Measurements from ENCODE around the gene DPYSL5. TPM values are rescaled to one million over a fixed set of nuclear protein-coding genes. Genes with fewer than 3 reads are reported as not detected.
"Not testable (repeated sequence)": the region's sequence is repeated elsewhere in the genome, so short reads cannot be mapped to it uniquely, and the experiment has no call there.

Gene DPYSL5
- total and polyA plus RNA-seq, 2 of the 8 experiments (the other 6 are each of a cell fraction or from before 2014, with no cell fraction given), result 11.9 to 16.4 TPM

DNA sequence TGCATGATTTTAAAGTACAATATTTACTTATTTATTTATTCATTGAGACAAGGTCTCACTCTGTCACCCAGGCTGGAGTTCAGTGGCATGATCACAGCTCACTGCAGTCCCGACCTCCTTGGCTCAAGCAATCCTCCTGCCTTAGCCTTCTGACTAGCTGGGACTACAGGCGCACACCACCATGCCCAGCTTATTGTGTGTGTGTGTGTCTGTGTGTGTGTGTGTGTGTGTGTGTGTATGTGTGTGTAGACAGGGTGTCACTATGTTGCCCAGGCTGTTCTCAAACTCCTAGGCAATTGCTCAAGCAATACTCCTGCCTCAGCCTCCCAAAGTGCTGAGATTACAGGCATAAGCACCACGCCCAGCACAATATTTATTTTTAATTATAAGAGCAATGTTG, 34.3 kb downstream of the DPYSL5 start:
- H2AFZ ChIP-seq (ENCODE audit: low read length); H3K4me3 ChIP-seq (ENCODE audit: extremely low read depth in 1 of 4, insufficient read depth in 2 of 4, low read depth in 3 of 4, low read length in 4 of 4); H2BK12ac ChIP-seq (ENCODE audit: low read depth, low read length); H3K9me3 ChIP-seq (ENCODE audit: insufficient read depth in 2 of 2, low read depth in 1 of 2, low read length in 1 of 2); H3K27me3 ChIP-seq (replicated peaks in 1 of 4; ENCODE audit: control insufficient read depth in 3 of 4, extremely low read depth in 1 of 4, insufficient read depth in 3 of 4, low read length in 3 of 4); H2BK120ac ChIP-seq (replicated peaks; ENCODE audit: low read depth, low read length); H3K79me1 ChIP-seq (ENCODE audit: low read depth, low read length); H3K4me1 ChIP-seq (replicated peaks in 1 of 4; ENCODE audit: control insufficient read depth in 3 of 4, insufficient read depth in 4 of 4, low read length in 3 of 4); H4K5ac ChIP-seq (ENCODE audit: insufficient read length, low read depth, low read length); H3K18ac ChIP-seq (ENCODE audit: extremely low read depth, low read length); H2AK5ac ChIP-seq (ENCODE audit: low read depth, low read length); FAIRE-seq; H3K4ac ChIP-seq (replicated peaks; ENCODE audit: insufficient read length, low read depth, low read length); H3K27ac ChIP-seq (ENCODE audit: low read depth, low read length); H3K36me3 ChIP-seq (ENCODE audit: control insufficient read depth in 2 of 4, insufficient read depth in 4 of 4, low read length in 3 of 4); H3K9ac ChIP-seq (replicated peaks in 1 of 4; ENCODE audit: extremely low read depth in 1 of 4, low read depth in 3 of 4, low read length in 3 of 4); H3K79me2 ChIP-seq (ENCODE audit: control insufficient read depth in 1 of 2, insufficient read depth in 2 of 2, low read length in 2 of 2); H3K4me2 ChIP-seq (ENCODE audit: insufficient read depth in 1 of 2, low read depth in 2 of 2, low read length in 2 of 2); H2BK15ac ChIP-seq (ENCODE audit: low read length); H4K20me1 ChIP-seq (replicated peaks in 1 of 2; ENCODE audit: control insufficient read depth in 1 of 2, insufficient read depth in 2 of 2, low read length in 2 of 2); H4K8ac ChIP-seq (ENCODE audit: extremely low read depth, insufficient read depth, low read length); H2BK20ac ChIP-seq (ENCODE audit: low read length); POLR2A ChIA-PET (ENCODE audit: partially characterized antibody); H2BK5ac ChIP-seq (ENCODE audit: low read depth, low read length); H4K91ac ChIP-seq (replicated peaks; ENCODE audit: insufficient read length, low read length); H3K14ac ChIP-seq (ENCODE audit: insufficient read length); H3K56ac ChIP-seq (replicated peaks; ENCODE audit: insufficient read length, low read depth, low read length); H3K23me2 ChIP-seq (ENCODE audit: low read depth, low read length); H3K23ac ChIP-seq (ENCODE audit: insufficient read length): not testable (repeated sequence)
- peak in 1 of 2 experiments; percentile 7 for DNase-seq (ENCODE audit: low read depth in 1 of 2, low spot score in 2 of 2)
- 82% methylated on average over 3 of the region's 3 CpGs; no CpG with 5 or more reads in 1 of the 2 experiments for WGBS, 2 experiments (ENCODE audit: extremely low coverage in 1 of 2, insufficient coverage in 1 of 2, insufficient read length in 1 of 2, insufficient replicate concordance in 2 of 2, low coverage in 1 of 2, low lambda C conversion rate in 2 of 2, missing lambda C conversion rate in 1 of 2)
- CTCF ChIA-PET (ENCODE audit: partially characterized antibody), result interaction anchor here (0.6 to 0.7 kb wide), 2 partner anchors 49 to 69 kb away, joined by 3 read pairs; no protein-coding TSS in a partner anchor
